SH-SY5Y (cell line): ENCODE results near the gene MGAT5.

ENCODE experiments used
- GATA2 ChIP-seq: IDR thresholded peaks from 2 replicates; pipeline ENCODE4 v1.6.1; 2011; ENCODE audit warnings: mild to moderate bottlenecking, low read depth, low read length
- GATA3 ChIP-seq: IDR thresholded peaks from 2 replicates; pipeline ENCODE4 v1.6.1; 2011; ENCODE audit warnings: low read depth, mild to moderate bottlenecking, low read length, moderate library complexity

DNA sequence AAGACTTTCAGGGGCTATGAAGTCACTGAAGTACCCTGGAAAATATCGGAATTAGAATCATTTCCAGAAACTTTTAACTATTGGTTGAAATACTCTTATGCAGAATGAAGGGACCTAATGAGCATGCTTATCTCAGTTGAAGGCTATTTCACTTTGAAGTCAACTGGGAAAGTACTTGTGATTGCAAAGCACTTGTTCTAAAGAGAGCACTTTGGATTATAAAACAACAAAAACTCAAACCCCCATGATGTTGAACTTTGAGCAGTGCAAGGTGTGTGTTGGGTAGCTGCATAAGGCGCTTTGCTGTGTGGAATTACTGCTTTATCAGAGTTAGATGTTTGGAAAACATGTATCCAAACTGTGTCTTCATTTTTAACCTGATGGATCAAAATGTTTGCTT lies 12.0 kb upstream of the MGAT5 start:
- TF ChIP-seq GATA2 (no peak), GATA3 (no peak)
